SJCRH30 (cell line): ENCODE data around the gene ST8SIA1. TPM values are rescaled to one million over a fixed set of nuclear protein-coding genes. Genes with fewer than 3 reads are reported as not detected.

ENCODE experiments used
- DNase-seq, 2 experiments: peaks; one replicate each; pipeline ENCODE4 v3.0.0-alpha.2; 2015 to 2020
- H3K27ac ChIP-seq: fragments of 250-450 bp; sonication (Bioruptor Pico); 2 replicates; pipeline ENCODE4 v1.5.1; 2020; ENCODE audit warnings: mild to moderate bottlenecking, moderate library complexity
- H3K27me3 ChIP-seq: fragments of 250-450 bp; sonication (Bioruptor Pico); 2 replicates; pipeline ENCODE4 v1.5.1; 2020; ENCODE audit warnings: mild to moderate bottlenecking, moderate library complexity
- H3K36me3 ChIP-seq: fragments of 250-450 bp; sonication (Bioruptor Pico); 2 replicates; pipeline ENCODE4 v1.5.1; 2020; ENCODE audit warnings: mild to moderate bottlenecking, moderate library complexity
- H3K4me1 ChIP-seq: fragments of 250-450 bp; sonication (Bioruptor Pico); 2 replicates; pipeline ENCODE4 v1.5.1; 2020; ENCODE audit warnings: mild to moderate bottlenecking, moderate library complexity
- H3K4me3 ChIP-seq: fragments of 250-450 bp; sonication (Bioruptor Pico); 2 replicates; pipeline ENCODE4 v1.5.1; 2020; ENCODE audit warnings: mild to moderate bottlenecking, moderate library complexity
- H3K9me3 ChIP-seq: fragments of 250-450 bp; sonication (Bioruptor Pico); replicated peaks from 2 replicates; pipeline ENCODE4 v1.5.1; 2020; ENCODE audit warnings: mild to moderate bottlenecking, moderate library complexity
- total RNA-seq: library from RNA; depleted of rRNA; stranded (reverse); fragments of >200 nt; shearing (Covaris generic); gene quantifications from 2 replicates; pipeline ENCODE4 v1.2.3, GENCODE V29; 2014

The ST8SIA1 gene
- total RNA-seq, 1 experiment from 2014 or later = 6.4 TPM

DNA sequence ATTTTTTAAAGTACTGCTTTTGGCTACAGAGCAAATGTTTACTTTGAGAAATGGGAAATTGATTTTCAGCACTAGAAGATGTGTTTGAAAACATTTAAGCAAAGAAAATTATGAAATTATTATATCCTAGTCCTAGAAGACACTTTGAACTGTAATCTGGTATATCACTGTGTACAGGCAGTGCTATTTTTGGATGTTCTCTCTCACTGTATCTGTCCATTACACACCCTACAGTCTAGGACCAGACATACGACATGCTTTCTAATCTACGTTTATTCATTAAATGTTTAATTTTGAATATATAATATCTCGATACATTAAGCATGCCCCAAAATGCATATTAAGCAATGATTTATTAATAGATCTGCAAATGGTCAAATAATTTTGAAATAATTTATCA, 82.5 kb downstream of the ST8SIA1 start:
- no peaks in the 10 kb centered on the region for H3K9me3 ChIP-seq
- DNase-seq = no peak
- no peak overlapping the region for H3K27ac ChIP-seq
- H3K36me3 ChIP-seq = no peaks in the 10 kb centered on the region
- no peak overlapping the region for H3K4me3 ChIP-seq
- H3K4me1 ChIP-seq = no peaks in the 10 kb centered on the region
- H3K27me3 ChIP-seq = no peaks in the 10 kb centered on the region

DNA sequence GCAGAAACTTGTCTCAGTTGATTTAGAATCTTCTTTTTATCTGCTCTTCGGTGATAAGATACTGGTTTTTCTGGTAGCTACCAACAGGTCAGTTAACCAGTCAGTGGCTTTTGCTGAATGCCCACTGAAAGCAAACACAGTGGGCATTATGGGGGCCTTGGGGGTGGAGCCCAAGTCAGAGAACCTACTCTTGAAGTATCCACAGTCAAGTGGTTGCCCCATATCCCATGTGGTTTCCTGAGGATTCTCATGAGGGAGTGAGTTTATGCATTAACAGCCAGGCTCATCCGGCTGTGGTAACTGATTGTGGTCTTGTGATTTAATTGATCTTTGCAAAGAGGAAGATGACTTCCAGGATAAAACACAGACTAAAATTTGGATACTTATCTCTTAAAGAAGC, 83.7 kb downstream of the ST8SIA1 start:
- no peak for DNase-seq
- Histone ChIP-seq H3K27me3 (no peaks in the 10 kb centered on the region), H3K4me1 (no peaks in the 10 kb centered on the region), H3K36me3 (no peaks in the 10 kb centered on the region), H3K9me3 (no peaks in the 10 kb centered on the region), H3K4me3 (no peak overlapping the region), H3K27ac (no peak overlapping the region)

DNA sequence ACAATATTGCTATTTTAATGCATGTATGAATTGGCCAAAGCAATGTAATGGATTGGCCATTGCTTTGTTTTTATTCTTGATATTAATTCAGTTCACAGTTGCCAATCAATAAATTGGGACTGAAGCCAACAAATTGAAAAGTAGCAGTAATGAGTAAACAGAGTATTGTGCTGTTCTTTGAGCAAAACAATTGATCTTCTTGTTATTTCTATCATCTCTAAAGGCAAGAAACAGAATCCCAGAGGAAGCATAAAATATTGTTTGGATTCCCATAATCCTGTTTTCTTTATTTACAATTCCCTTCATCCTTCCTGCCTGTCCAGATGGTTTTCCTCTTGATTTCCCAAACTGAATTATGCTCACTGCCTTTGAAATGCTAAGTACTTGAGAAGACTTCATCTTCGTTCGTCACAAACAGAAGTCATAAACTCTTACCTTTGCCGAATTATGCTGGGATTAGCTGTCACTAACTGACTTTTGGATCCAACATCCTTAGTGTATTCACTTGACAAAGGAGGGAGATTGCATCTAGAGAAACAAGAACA, 85.9 kb downstream of the ST8SIA1 start:
- Histone ChIP-seq H3K4me1 (no peaks in the 10 kb centered on the region), H3K27ac (no peak overlapping the region), H3K9me3 (no peaks in the 10 kb centered on the region)

DNA sequence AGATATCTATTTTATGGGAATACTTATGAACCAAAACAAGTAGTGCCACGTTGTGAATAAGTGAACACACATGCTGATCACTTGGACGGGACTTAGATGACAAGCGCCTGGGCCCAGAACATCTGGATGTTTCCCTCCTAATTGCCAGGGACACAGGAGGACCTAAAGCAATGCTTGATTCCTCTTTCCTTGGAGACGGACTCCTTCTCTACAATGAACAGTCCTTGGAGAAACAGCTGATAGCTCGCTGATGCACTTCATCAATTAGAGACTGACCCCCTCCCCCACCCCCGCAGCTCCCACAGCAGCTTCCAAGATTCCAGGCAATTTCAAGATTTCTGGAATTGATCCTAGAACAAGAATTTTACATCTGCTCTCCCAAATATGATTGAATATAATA, 86.4 kb downstream of the ST8SIA1 start:
- DNase-seq = no peak
- Histone ChIP-seq H3K27ac (no peak overlapping the region), H3K36me3 (no peaks in the 10 kb centered on the region), H3K27me3 (no peaks in the 10 kb centered on the region), H3K4me1 (no peaks in the 10 kb centered on the region), H3K4me3 (no peak overlapping the region), H3K9me3 (no peaks in the 10 kb centered on the region)

More for the DNA sequence above, 85.9 kb downstream of the ST8SIA1 start:
- DNase-seq = no peak
- H3K4me3 ChIP-seq = no peak overlapping the region
- no peaks in the 10 kb centered on the region for H3K27me3 ChIP-seq
- H3K36me3 ChIP-seq = no peaks in the 10 kb centered on the region

DNA sequence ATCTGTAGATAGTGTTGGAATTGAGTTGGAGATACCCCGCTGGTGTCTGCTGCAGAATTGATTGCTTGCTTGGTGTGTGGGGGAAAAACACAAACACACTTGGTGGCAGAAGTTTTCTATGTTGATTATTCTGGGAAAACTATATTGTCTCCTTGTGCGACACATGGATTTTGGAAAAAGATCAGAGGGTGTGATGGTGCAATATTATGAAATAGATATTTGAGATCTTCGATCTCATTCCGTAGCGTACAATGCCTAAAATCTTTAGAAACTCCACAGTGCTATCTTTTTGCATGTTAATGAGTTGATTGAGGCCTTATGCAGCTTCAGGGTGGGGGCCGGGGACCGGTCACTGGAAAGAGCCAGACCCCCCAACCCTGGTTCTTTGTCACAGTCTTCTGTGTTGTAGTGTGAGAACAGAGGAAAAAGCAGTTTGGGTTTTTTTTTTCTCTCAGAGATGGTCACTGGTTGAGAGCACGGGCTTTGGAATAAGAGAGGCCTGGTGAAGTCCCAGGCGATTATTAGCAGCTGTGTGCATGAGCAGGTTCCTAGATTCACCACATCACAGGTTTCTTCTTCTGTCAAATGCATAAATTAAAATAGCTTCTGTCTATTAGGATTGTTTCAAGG, 88.2 kb downstream of the ST8SIA1 start:
- no peaks in the 10 kb centered on the region for H3K9me3 ChIP-seq
- no peak for DNase-seq
- H3K4me1 ChIP-seq = no peaks in the 10 kb centered on the region
- no peak overlapping the region for H3K4me3 ChIP-seq
- no peak overlapping the region for H3K27ac ChIP-seq
- no peaks in the 10 kb centered on the region for H3K36me3 ChIP-seq
- H3K27me3 ChIP-seq = no peaks in the 10 kb centered on the region

DNA sequence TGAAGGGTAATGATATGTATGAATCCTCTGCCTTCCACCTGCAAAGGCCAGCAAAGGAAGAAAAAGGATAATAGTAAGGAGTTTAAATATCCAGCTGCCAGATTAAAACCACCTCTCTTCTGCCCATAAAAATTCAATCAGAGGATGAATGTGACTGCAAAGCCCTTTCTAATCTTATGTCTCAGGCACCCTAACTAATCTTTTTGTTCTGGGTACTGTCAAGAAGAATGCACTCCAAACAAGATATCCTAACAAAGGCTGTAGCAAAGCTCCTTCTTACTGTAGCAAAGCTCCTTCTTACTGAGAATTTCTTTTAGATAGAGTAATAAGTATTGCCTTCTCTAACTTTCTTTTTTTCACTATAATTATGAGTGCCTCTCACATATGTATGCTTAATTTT, 91.8 kb downstream of the ST8SIA1 start:
- Histone ChIP-seq H3K4me1 (no peaks in the 10 kb centered on the region), H3K4me3 (no peak overlapping the region), H3K9me3 (no peaks in the 10 kb centered on the region), H3K36me3 (no peaks in the 10 kb centered on the region), H3K27me3 (no peaks in the 10 kb centered on the region), H3K27ac (no peak overlapping the region)
- no peak for DNase-seq

DNA sequence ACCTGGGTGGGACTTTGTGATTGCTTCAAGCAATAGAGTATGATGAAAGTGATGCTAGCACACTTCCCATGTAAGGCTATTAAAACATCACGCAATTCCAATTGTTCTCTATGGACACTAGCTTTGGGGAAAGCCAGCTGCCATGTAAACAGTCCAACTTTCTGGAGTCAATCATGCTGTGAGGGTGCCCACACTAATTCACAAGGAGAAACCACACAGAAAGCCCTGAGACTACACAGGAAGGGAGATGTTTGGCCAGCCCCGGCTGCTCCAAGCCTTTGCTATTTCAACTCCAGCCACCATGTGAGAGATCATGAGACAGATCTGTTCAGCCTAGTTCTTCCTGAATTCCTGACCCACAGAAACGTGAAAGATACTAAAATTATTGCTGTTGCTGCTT, 96.3 kb downstream of the ST8SIA1 start:
- no peaks in the 10 kb centered on the region for H3K36me3 ChIP-seq
- H3K4me1 ChIP-seq = no peaks in the 10 kb centered on the region
- no peak overlapping the region for H3K4me3 ChIP-seq
- no peaks in the 10 kb centered on the region for H3K9me3 ChIP-seq
- DNase-seq = no peak
- H3K27me3 ChIP-seq = no peaks in the 10 kb centered on the region
- no peak overlapping the region for H3K27ac ChIP-seq

DNA sequence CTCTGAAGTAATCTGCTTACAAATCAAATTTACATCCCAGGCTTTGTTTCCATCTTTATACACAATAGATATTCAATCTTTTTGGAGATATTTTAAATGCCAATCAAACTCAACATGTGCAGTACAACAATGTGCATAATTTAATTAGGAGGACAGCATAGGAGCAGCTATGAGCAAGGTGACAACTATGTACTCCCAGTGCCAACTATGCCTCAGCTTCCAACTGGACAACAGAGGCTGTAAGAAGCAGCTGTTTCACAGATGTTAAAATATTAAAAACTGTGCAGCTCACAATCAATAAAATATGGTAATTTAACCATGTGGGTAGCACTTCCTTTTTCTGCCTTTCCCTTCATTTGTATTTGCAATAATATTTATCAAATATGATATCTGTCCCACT, 99.9 kb downstream of the ST8SIA1 start:
- no peaks in the 10 kb centered on the region for H3K36me3 ChIP-seq
- DNase-seq = no peak
- no peak overlapping the region for H3K27ac ChIP-seq
- H3K27me3 ChIP-seq = no peaks in the 10 kb centered on the region
- no peaks in the 10 kb centered on the region for H3K9me3 ChIP-seq
- H3K4me3 ChIP-seq = no peak overlapping the region
- H3K4me1 ChIP-seq = no peaks in the 10 kb centered on the region

DNA sequence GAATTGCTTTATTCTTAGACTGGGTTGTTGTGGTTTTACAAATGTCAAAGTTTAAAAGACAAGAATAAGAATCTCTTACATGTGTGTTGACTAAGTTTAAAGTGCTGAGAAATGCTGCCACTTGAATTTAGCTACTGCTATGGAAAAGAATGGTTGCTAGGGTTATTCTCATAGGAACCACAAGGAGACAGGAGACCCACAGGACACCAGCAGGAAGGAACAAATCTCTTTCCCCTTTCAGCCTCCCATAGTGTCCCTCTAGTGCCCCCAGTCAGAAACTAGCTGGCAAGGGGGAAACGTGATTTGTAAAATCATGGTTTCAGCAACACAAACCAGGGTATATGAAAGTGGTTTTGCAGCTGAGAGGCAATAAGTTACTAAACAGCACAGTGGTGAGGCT, 102.7 kb downstream of the ST8SIA1 start:
- no peak for DNase-seq
- Histone ChIP-seq H3K4me1 (no peaks in the 10 kb centered on the region), H3K9me3 (no peaks in the 10 kb centered on the region), H3K27me3 (no peaks in the 10 kb centered on the region), H3K4me3 (no peak overlapping the region), H3K36me3 (no peaks in the 10 kb centered on the region), H3K27ac (no peak overlapping the region)

DNA sequence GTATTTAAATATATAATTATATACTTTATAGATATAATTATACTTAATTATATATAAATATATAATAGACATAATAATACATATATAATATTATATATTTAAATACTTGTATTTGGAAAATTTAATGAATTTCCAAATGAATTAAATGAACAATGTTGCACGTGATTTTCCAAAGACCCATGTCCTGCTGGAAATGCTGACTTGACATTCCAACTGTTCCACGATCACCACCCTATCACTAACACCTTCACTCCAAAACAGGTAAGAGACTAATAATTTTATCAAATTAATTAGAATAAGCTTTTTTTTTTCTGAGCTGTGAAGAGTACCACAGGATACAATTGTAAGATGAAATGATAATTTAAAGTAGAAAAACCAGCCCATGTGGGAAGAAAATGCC, 103.4 kb downstream of the ST8SIA1 start:
- Histone ChIP-seq H3K36me3 (no peaks in the 10 kb centered on the region), H3K4me3 (no peak overlapping the region), H3K27ac (no peak overlapping the region), H3K4me1 (no peaks in the 10 kb centered on the region), H3K9me3 (no peaks in the 10 kb centered on the region), H3K27me3 (no peaks in the 10 kb centered on the region)
- no peak for DNase-seq

DNA sequence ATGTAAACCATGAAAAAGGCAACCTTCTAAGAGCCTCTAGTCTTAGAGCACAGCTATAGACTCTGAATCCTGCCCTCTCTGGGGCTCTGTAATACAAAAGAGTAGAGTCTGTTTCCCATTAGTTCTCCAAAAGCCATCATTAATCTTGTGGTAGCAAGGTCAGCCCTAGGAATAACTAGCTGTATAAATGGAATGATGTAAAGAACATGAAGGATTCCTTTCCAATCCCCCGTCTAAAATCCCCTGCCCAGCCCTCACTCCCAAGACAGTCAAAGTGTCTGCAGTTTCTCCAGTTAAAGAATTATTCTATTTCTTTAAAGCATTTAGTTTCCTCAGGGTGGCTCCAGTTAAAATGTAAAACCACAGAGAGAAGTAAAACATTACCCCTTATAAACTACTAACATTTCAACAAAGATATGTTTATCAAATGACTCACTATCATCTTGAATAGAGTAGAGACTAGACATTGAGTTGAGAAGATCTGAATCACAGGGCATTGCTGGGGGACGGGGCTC, 104.2 kb downstream of the ST8SIA1 start:
- Histone ChIP-seq H3K4me3 (no peak overlapping the region), H3K27ac (no peak overlapping the region), H3K9me3 (no peaks in the 10 kb centered on the region), H3K27me3 (no peaks in the 10 kb centered on the region), H3K36me3 (no peaks in the 10 kb centered on the region), H3K4me1 (no peaks in the 10 kb centered on the region)
- no peak for DNase-seq

DNA sequence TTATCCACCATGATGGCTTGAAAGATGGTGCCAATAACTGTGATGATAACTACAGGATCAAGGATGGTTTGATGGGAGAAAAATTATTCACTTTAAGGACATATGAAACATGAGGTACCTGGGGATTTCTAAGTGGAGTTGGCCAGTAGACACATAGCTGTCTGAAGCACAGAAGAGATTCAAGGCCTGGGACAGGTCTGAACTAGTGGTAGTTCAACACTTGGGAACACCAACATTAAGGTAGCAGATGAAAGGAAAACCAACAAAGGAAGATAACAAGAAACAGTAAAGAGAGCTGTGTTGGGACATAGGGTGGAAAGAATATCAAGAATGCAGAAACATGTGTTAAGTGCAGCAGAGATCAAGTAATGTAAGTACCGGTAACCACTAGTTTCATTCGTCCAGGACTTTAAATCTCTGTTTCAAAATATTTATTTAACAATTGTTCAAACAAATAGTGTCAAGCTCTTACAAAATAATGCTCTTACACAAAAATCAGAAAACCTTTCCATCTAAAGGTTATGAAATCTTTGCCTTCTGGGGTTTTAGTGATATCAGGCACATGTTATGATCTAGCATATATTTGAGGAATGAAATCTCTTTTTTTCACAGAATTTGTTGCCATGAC, 104.7 kb downstream of the ST8SIA1 start:
- no peaks in the 10 kb centered on the region for H3K36me3 ChIP-seq
- H3K9me3 ChIP-seq = no peaks in the 10 kb centered on the region
- no peak overlapping the region for H3K4me3 ChIP-seq
- no peaks in the 10 kb centered on the region for H3K4me1 ChIP-seq
- no peaks in the 10 kb centered on the region for H3K27me3 ChIP-seq
- no peak for DNase-seq
- H3K27ac ChIP-seq = no peak overlapping the region

DNA sequence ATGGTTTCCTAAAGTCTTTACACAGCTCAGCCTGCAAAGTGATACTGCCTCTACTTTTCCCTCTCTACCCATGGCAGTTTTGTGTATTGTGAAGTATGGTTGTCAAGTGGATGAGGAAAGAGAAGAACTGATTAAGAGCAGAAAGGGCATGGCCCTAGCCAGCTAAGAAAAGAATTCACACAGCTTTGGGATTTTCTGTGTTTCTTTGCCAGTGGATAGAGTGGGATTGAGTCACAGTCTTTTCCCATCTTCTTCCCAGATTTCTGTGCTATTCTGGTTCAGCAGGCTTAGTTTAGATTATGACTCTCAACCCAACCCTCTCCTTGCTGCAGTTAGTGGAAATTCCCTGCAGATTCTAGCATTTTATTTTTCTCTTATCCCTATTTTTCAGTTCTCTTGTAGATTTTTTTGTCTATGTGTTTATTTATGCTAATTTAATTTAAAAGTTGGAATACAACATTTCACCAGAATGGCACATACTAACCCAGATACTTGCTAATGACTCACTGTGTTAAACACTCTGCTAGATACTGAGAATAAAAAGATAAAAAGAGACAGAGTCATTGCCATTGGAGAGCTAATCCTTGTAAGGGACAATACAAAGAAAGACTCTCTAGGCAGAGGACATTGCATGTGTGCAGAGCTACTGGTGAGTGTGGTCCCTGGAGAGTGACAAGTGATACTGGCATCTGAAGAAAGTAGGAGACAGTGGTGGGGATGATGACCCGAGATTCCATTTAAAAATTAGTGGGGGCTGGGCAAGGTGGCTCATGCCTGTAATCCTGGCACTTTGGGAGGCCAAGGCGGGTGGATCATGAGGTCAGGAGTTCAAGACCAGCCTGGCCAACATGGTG, 106.3 kb downstream of the ST8SIA1 start:
- Histone ChIP-seq H3K4me1 (no peaks in the 10 kb centered on the region), H3K4me3 (no peak overlapping the region), H3K9me3 (no peaks in the 10 kb centered on the region), H3K27me3 (no peaks in the 10 kb centered on the region), H3K27ac (no peak overlapping the region), H3K36me3 (no peaks in the 10 kb centered on the region)
- no peak for DNase-seq

DNA sequence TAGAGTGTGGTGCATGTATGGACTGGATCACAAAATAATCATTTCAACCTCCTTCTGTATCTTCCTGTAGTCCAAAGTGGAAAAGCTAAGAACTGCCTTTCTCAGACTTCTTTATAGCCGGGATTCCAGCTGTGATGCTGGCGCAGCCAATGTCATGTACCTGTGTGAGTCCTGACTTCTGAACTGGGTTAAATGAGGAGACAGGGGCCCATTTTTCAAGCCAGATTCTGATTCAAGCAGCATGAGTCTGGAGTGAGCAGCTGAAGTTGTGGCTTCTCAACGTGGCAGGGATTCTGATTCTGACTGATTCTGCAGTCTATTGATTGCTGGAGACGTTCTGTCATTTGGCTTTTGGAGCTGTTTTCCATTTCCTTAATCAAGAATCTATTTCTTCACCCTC, 111.2 kb downstream of the ST8SIA1 start:
- Histone ChIP-seq H3K9me3 (no peaks in the 10 kb centered on the region), H3K27ac (no peak overlapping the region), H3K27me3 (no peaks in the 10 kb centered on the region), H3K4me1 (no peaks in the 10 kb centered on the region), H3K4me3 (no peak overlapping the region), H3K36me3 (no peaks in the 10 kb centered on the region)
- DNase-seq = no peak

DNA sequence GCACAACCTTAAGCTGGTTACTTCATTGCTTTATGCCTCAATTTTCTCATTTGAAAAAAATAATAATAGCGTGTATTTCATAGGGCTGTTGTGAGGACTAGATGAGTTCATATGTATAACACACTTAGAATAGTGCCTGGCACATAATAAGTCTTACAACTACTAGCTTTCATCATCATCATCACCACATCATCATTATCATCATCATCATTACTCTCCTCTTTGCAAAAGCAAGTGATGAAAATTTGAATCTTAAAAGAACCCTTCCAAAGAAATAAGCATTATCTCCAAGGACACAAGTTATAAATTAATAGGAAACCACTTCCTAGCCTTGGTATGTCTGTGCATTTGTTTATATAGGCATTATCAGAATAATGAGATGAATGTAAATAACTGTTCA, 117.0 kb downstream of the ST8SIA1 start:
- no peak overlapping the region for H3K4me3 ChIP-seq
- no peak for DNase-seq
- no peaks in the 10 kb centered on the region for H3K27me3 ChIP-seq

More for the DNA sequence above, 117.0 kb downstream of the ST8SIA1 start:
- H3K27ac ChIP-seq = no peak overlapping the region
- H3K4me1 ChIP-seq = no peaks in the 10 kb centered on the region
- H3K9me3 ChIP-seq = no peaks in the 10 kb centered on the region
- H3K36me3 ChIP-seq = no peaks in the 10 kb centered on the region
